Osteoblast (primary cell): ENCODE results near the gene CEND1. TPM values are rescaled to one million over a fixed set of nuclear protein-coding genes. Genes with fewer than 3 reads are reported as not detected.

Experiments
- DNase-seq: peaks from one replicate; pipeline ENCODE4 v3.0.0; 2011; ENCODE audit warnings: low spot score, mixed read lengths; ENCODE audit not compliant: insufficient read length; ENCODE audit errors: missing footprints
- H2AFZ ChIP-seq: 2 replicates; pipeline ENCODE4 v1.6.0; 2011; ENCODE audit warnings: mild to moderate bottlenecking, low read length
- H3K27ac ChIP-seq: 2 replicates; pipeline ENCODE4 v1.5.1; 2011; ENCODE audit warnings: mild to moderate bottlenecking, low read depth, low read length, moderate library complexity
- H3K27me3 ChIP-seq: 2 replicates; pipeline ENCODE4 v1.6.0; 2012; ENCODE audit warnings: mild to moderate bottlenecking, control low read depth, inconsistent platforms, low read length, moderate library complexity; ENCODE audit not compliant: insufficient read depth
- H3K36me3 ChIP-seq: 2 replicates; pipeline ENCODE4 v1.5.1; 2011; ENCODE audit warnings: mild to moderate bottlenecking, low read length, control low read depth, moderate library complexity; ENCODE audit not compliant: insufficient read depth
- H3K4me1 ChIP-seq: 2 replicates; pipeline ENCODE4 v1.5.1; 2011; ENCODE audit warnings: mild to moderate bottlenecking, low read length, control low read depth, moderate library complexity; ENCODE audit not compliant: insufficient read depth
- H3K4me2 ChIP-seq: 2 replicates; pipeline ENCODE4 v1.6.0; 2011; ENCODE audit warnings: mild to moderate bottlenecking, low read length; ENCODE audit not compliant: insufficient read depth
- H3K4me3 ChIP-seq: fragments of 200-600 bp; sonication (generic); 3 replicates; pipeline ENCODE4 v1.5.1; 2012; ENCODE audit warnings: mild to moderate bottlenecking, low read length, inconsistent platforms; ENCODE audit not compliant: insufficient read depth
- H3K79me2 ChIP-seq: 2 replicates; pipeline ENCODE4 v1.6.0; 2012; ENCODE audit warnings: mild to moderate bottlenecking, low read length, control low read depth, inconsistent platforms; ENCODE audit not compliant: insufficient read depth
- H3K9me3 ChIP-seq: 2 replicates; pipeline ENCODE4 v1.5.1; 2011; ENCODE audit warnings: low read depth, low read length, control low read depth
- H4K20me1 ChIP-seq: 2 replicates; pipeline ENCODE4 v1.6.0; 2012; ENCODE audit warnings: mild to moderate bottlenecking, low read length, control low read depth; ENCODE audit not compliant: insufficient read depth
- total RNA-seq: library from RNA; depleted of rRNA; stranded (reverse); fragments of >200 nt; gene quantifications from 2 replicates; pipeline ENCODE4 v1.2.3, GENCODE V29; 2012
- TF ChIP-seq, protein P1 (sequence below): IDR thresholded peaks from 2 replicates; pipeline ENCODE4 v1.5.1; 2011; ENCODE audit warnings: mild to moderate bottlenecking, low read depth, low read length, moderate library complexity; ENCODE audit errors: extremely low read depth

Gene CEND1
- total RNA-seq, 1 donor = not detected

DNA sequence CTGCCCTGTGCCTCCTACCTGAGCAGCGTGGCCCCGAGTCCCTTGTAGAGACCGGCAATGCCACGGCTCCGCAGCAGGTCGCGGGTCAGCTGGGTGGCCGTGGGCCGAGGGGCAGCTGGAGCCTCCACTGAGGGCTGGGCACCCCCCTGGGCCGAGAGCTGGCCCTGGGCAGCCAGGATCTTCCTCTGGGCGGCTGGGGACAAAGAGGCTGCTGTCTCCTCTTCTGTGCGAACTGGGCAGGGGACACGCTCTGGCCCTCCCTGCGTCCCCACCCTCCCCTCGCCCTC lies 2.6 kb upstream of the CEND1 start:
- TF ChIP-seq, protein P1, sequence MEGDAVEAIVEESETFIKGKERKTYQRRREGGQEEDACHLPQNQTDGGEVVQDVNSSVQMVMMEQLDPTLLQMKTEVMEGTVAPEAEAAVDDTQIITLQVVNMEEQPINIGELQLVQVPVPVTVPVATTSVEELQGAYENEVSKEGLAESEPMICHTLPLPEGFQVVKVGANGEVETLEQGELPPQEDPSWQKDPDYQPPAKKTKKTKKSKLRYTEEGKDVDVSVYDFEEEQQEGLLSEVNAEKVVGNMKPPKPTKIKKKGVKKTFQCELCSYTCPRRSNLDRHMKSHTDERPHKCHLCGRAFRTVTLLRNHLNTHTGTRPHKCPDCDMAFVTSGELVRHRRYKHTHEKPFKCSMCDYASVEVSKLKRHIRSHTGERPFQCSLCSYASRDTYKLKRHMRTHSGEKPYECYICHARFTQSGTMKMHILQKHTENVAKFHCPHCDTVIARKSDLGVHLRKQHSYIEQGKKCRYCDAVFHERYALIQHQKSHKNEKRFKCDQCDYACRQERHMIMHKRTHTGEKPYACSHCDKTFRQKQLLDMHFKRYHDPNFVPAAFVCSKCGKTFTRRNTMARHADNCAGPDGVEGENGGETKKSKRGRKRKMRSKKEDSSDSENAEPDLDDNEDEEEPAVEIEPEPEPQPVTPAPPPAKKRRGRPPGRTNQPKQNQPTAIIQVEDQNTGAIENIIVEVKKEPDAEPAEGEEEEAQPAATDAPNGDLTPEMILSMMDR = no peak
- Histone ChIP-seq H2AFZ (no peak overlapping the region), H3K27ac (no peak overlapping the region), H3K36me3 (no peaks in the 10 kb centered on the region), H4K20me1 (peaks cover 9% of the 10 kb centered on the region), H3K27me3 (peaks cover 5% of the 10 kb centered on the region), H3K4me3 (no peak overlapping the region), H3K9me3 (no peaks in the 10 kb centered on the region), H3K79me2 (peaks cover 4% of the 10 kb centered on the region), H3K4me1 (peaks cover 17% of the 10 kb centered on the region), H3K4me2 (no peak overlapping the region)
- DNase-seq = no peak

DNA sequence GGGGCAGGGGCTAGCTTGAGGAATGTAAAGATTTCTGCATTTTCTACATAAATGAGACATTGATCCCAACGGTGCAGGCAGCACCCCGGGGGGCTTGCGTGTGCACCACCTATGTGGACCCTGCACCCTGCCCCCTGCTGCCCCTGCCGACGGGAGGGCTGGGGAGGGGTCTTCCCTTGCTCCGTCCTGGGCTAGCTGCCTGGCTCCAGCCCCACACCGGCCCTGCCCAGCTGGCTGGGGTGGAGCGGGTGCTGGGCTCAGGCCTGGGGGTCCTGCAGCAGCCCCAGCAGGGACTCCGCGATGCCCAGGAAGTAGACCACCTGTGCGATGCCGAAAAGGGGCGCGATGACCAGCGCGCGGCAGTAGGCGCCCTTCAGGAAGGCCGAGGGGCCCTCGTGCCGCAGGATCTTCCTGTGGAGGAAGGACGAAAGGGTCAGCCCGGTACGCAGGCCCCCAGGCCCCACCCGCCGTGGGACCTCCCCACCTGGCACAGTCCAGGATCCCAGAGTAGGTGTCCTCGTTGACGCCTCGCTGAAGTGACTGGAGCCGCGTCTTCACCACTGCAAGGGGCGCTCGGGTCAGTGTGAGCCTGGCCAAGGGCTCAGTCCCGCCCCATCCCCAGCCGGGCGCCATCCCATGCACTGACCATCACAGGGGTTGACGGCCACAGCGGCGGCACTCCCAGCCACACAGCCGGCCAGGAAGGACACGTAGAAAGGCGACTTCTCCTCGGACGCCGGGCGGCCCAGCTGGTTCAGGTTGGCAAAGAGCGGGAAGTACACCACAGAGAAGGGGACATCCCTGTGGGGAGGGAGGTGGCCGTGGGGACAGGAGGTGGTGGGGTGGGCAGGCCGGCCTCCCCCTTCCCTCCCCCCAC lies 2.0 kb upstream of the CEND1 start:
- Histone ChIP-seq H2AFZ (no peak overlapping the region), H3K27ac (no peak overlapping the region), H3K4me3 (no peak overlapping the region), H3K9me3 (no peaks in the 10 kb centered on the region), H3K4me2 (no peak overlapping the region), H3K36me3 (no peaks in the 10 kb centered on the region), H4K20me1 (peaks cover 9% of the 10 kb centered on the region), H3K4me1 (peaks cover 15% of the 10 kb centered on the region), H3K79me2 (peaks cover 4% of the 10 kb centered on the region), H3K27me3 (peaks cover 5% of the 10 kb centered on the region)
- TF ChIP-seq, protein P1 = no peak
- no peak for DNase-seq

DNA sequence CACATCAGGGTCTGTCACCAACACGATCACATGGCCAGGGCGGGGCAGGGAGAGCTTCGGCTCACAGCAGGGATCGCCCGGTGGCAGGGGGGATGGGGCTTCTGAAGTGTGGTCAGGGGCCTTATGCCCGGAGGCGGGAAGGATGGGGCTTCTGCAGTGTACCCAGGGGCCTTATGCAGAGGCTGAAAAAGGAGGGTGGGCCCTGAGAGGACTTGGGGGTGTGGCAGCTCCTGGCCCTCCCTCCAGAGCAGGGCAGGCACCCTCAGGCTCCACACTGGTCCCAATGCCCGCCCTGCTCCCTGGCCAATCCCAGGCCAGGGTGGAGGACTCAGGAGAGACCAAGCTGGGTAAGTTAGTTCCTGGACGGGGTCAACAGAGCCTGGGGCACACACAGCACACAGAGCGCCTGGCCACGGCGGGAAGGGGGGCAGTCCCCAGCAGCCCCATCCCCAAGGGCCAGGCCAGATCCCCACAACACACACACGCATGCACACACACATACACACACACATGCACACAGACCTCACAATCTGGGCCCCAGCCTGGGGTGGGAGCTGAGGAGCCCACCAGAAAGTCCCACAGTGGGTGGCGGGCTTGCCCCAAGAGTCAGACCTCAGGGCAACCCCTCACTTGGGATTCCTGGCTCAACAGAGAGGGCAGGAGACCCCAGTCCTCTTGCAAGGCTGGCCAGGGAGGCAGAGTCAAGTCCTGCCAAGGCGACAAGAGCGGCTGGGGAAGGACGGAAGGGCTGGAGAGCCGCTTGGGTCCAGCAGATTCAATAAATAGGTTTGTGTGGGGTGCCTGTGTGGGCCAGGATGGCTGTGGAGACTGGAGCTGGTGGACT lies 1.1 kb upstream of the CEND1 start:
- H3K27ac ChIP-seq = no peak overlapping the region
- no peaks in the 10 kb centered on the region for H3K36me3 ChIP-seq
- H3K9me3 ChIP-seq = no peaks in the 10 kb centered on the region
- H2AFZ ChIP-seq = no peak overlapping the region
- H3K79me2 ChIP-seq = peaks cover 3% of the 10 kb centered on the region
- H3K27me3 ChIP-seq = peaks cover 5% of the 10 kb centered on the region
- H3K4me3 ChIP-seq = no peak overlapping the region
- peaks cover 7% of the 10 kb centered on the region for H4K20me1 ChIP-seq
- H3K4me2 ChIP-seq = no peak overlapping the region
- TF ChIP-seq, protein P1 = no peak
- peaks cover 7% of the 10 kb centered on the region for H3K4me1 ChIP-seq
- peak; percentile 95 for DNase-seq
